ENCODE measurements around the gene LITAFD. TPM values are rescaled to one million over a fixed set of nuclear protein-coding genes. Genes with fewer than 3 reads are reported as not detected.

Gene LITAFD
- total RNA-seq, 1 donor from 2014 or later: not detected

DNA sequence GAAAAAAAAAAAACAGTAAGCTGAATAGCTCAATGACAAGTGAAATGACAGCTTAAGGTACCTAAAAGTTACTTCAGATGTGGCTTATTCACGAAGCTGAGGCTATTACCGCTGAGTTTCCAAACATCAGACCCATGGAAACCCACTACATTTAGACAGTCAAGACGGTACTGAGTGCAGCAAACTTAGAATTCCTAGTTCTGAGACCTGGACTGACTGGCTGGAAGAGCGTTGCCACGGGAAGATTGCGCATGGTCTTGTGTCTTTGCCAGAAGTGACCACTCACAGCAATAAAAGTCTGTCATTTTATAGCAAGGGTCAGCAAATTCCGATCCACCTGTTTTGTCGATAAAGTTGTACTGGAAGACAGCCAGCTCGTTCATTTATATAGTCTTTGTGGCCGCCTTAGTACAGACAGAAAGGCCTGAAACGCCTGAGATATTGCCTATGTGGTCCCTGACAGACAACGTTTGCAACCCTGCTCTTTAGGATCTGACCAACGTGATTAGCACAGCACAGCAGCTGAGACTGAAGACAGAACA is 19.2 kb downstream of the LITAFD start:
- Mint-ChIP-seq H3K9me3 (ENCODE audit: unreplicated experiment) (no peaks in the 10 kb centered on the region), H3K36me3 (ENCODE audit: low read depth, unreplicated experiment) (peaks cover 9% of the 10 kb centered on the region), H3K27me3 (ENCODE audit: low read depth, unreplicated experiment) (no peaks in the 10 kb centered on the region), H3K27ac (ENCODE audit: unreplicated experiment) (no peak overlapping the region), H3K4me1 (ENCODE audit: low read depth, unreplicated experiment) (no peaks in the 10 kb centered on the region), H3K4me3 (ENCODE audit: unreplicated experiment) (no peak overlapping the region)
- Histone ChIP-seq H3K79me2 (ENCODE audit: insufficient read depth, low read length) (no peaks in the 10 kb centered on the region), H3K9me3 (ENCODE audit: insufficient read depth, low read depth, low read length) (no peaks in the 10 kb centered on the region), H3K9ac (ENCODE audit: low read length) (no peak overlapping the region), H3K27ac (ENCODE audit: low read depth, low read length) (no peak overlapping the region), H3K27me3 (ENCODE audit: insufficient read depth, low read length) (no peaks in the 10 kb centered on the region), H2AFZ (ENCODE audit: low read depth, low read length) (no peak overlapping the region), H3K4me3 (ENCODE audit: insufficient read depth, low read depth, low read length) (no peak overlapping the region), H3K4me1 (ENCODE audit: insufficient read depth, low read length) (no peaks in the 10 kb centered on the region), H3K4me2 (ENCODE audit: low read length) (no peak overlapping the region), H4K20me1 (ENCODE audit: insufficient read depth, low read length) (peaks cover 27% of the 10 kb centered on the region), H3K36me3 (ENCODE audit: insufficient read depth, low read length) (peaks cover 79% of the 10 kb centered on the region)
- no peak for DNase-seq (ENCODE audit: low read depth)
- no peak for TF ChIP-seq EZH2 (IDR thresholded peaks at IDR 0.05; ENCODE audit: insufficient read depth, low read length)
- TF ChIP-seq, protein P1, sequence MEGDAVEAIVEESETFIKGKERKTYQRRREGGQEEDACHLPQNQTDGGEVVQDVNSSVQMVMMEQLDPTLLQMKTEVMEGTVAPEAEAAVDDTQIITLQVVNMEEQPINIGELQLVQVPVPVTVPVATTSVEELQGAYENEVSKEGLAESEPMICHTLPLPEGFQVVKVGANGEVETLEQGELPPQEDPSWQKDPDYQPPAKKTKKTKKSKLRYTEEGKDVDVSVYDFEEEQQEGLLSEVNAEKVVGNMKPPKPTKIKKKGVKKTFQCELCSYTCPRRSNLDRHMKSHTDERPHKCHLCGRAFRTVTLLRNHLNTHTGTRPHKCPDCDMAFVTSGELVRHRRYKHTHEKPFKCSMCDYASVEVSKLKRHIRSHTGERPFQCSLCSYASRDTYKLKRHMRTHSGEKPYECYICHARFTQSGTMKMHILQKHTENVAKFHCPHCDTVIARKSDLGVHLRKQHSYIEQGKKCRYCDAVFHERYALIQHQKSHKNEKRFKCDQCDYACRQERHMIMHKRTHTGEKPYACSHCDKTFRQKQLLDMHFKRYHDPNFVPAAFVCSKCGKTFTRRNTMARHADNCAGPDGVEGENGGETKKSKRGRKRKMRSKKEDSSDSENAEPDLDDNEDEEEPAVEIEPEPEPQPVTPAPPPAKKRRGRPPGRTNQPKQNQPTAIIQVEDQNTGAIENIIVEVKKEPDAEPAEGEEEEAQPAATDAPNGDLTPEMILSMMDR (IDR thresholded peaks at IDR 0.05; ENCODE audit: insufficient read depth, low read depth, low read length): no peak
- no peak for FAIRE-seq

DNA sequence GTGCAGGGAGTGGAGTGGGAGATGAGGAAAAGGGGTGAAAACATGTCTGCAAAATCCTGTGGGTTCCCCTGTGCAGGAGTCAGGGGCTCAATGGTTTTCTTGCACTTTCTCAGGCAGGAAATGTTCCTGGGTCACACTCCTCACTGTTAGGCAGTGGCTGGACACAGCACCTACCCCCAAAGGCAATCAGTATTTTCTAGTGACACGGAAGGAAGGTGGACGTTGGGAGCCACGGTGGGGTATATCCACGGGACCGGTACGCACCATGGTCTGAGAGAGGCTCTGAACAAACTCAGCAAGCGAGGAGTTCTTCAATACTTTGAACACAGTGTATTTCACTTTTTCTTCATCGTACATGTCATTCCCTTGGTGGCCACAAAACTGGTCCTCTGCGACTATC is 20.9 kb downstream of the LITAFD start:
- Mint-ChIP-seq H3K27me3 (ENCODE audit: low read depth, unreplicated experiment) (no peaks in the 10 kb centered on the region), H3K4me3 (ENCODE audit: unreplicated experiment) (no peak overlapping the region), H3K36me3 (ENCODE audit: low read depth, unreplicated experiment) (peaks cover 9% of the 10 kb centered on the region), H3K9me3 (ENCODE audit: unreplicated experiment) (no peaks in the 10 kb centered on the region), H3K27ac (ENCODE audit: unreplicated experiment) (no peak overlapping the region), H3K4me1 (ENCODE audit: low read depth, unreplicated experiment) (peaks cover 9% of the 10 kb centered on the region)
- Histone ChIP-seq H3K27me3 (ENCODE audit: insufficient read depth, low read length) (no peaks in the 10 kb centered on the region), H3K4me2 (ENCODE audit: low read length) (no peak overlapping the region), H3K9me3 (ENCODE audit: insufficient read depth, low read depth, low read length) (no peaks in the 10 kb centered on the region), H3K9ac (ENCODE audit: low read length) (no peak overlapping the region), H3K36me3 (ENCODE audit: insufficient read depth, low read length) (peaks cover 79% of the 10 kb centered on the region), H3K27ac (ENCODE audit: low read depth, low read length) (no peak overlapping the region), H3K79me2 (ENCODE audit: insufficient read depth, low read length) (peaks cover 2% of the 10 kb centered on the region), H4K20me1 (ENCODE audit: insufficient read depth, low read length) (peaks cover 34% of the 10 kb centered on the region), H3K4me1 (ENCODE audit: insufficient read depth, low read length) (no peaks in the 10 kb centered on the region), H3K4me3 (ENCODE audit: insufficient read depth, low read depth, low read length) (no peak overlapping the region), H2AFZ (ENCODE audit: low read depth, low read length) (no peak overlapping the region)
- DNase-seq (ENCODE audit: low read depth) (no peak), FAIRE-seq (no peak)
- no peak for TF ChIP-seq EZH2 (IDR thresholded peaks at IDR 0.05; ENCODE audit: insufficient read depth, low read length)

DNA sequence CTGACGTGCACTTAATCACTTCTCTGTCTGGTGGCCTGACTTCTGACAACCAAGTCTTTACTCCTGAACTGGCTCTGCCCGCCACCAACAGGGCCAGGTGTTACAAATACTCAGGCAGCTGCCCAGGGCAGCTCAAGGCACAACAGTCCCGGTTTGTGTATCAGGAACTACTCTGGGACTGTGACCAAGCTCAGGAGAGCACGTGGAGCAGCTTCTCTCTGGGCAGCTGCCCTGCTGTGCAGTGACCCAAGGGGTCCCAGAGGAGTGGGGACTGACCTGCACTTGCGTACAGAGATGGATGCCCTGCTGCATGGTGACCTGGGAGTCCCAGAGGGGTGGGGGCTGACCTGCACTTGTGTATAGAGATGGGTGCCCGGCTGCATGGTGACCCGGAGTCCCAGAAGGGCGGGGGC is 21.9 kb downstream of the LITAFD start:
- FAIRE-seq (no peak), DNase-seq (ENCODE audit: low read depth) (no peak)
- no peaks in the 10 kb centered on the region for H3K4me1 ChIP-seq (ENCODE audit: insufficient read depth, low read length)
- TF ChIP-seq EZH2 (IDR thresholded peaks at IDR 0.05; ENCODE audit: insufficient read depth, low read length): no peak
- TF ChIP-seq, protein P1 (IDR thresholded peaks at IDR 0.05; ENCODE audit: insufficient read depth, low read depth, low read length): no peak
- H3K9me3 Mint-ChIP-seq (ENCODE audit: unreplicated experiment): no peaks in the 10 kb centered on the region
- peaks cover 11% of the 10 kb centered on the region for H3K79me2 ChIP-seq (ENCODE audit: insufficient read depth, low read length)
- no peaks in the 10 kb centered on the region for H3K9me3 ChIP-seq (ENCODE audit: insufficient read depth, low read depth, low read length)
- no peak overlapping the region for H3K9ac ChIP-seq (ENCODE audit: low read length)
- peaks cover 13% of the 10 kb centered on the region for H3K4me1 Mint-ChIP-seq (ENCODE audit: low read depth, unreplicated experiment)
- H3K27me3 Mint-ChIP-seq (ENCODE audit: low read depth, unreplicated experiment): no peaks in the 10 kb centered on the region
- H3K36me3 ChIP-seq (ENCODE audit: insufficient read depth, low read length): peaks cover 78% of the 10 kb centered on the region
- H3K4me3 ChIP-seq (ENCODE audit: insufficient read depth, low read depth, low read length): no peak overlapping the region
- peaks cover 45% of the 10 kb centered on the region for H4K20me1 ChIP-seq (ENCODE audit: insufficient read depth, low read length)
- no peak overlapping the region for H3K4me2 ChIP-seq (ENCODE audit: low read length)
- H3K36me3 Mint-ChIP-seq (ENCODE audit: low read depth, unreplicated experiment): peaks cover 10% of the 10 kb centered on the region
- no peak overlapping the region for H3K27ac Mint-ChIP-seq (ENCODE audit: unreplicated experiment)
- H3K4me3 Mint-ChIP-seq (ENCODE audit: unreplicated experiment): no peak overlapping the region
- H2AFZ ChIP-seq (ENCODE audit: low read depth, low read length): no peak overlapping the region
- H3K27ac ChIP-seq (ENCODE audit: low read depth, low read length): no peak overlapping the region
- no peaks in the 10 kb centered on the region for H3K27me3 ChIP-seq (ENCODE audit: insufficient read depth, low read length)

All from astrocyte (in vitro differentiated cells and primary cell).